Subcutaneous adipose tissue (tissue), 4 donors: ENCODE results near the gene YTHDC1. TPM values are rescaled to one million over a fixed set of nuclear protein-coding genes. Genes with fewer than 3 reads are reported as not detected.

Experiments used
- total RNA-seq, 4 donors: library from RNA; depleted of rRNA; stranded (reverse); fragments of >200 nt; gene quantifications; one replicate each; pipeline ENCODE4 v1.1.0, GENCODE V29; 2016
- TF ChIP-seq, protein P1 (sequence below): fragments of 450-650 bp; IDR thresholded peaks from one replicate; pipeline ENCODE4 v1.5.1; 2016; ENCODE audit warnings: low read depth, mild to moderate bottlenecking, control low read depth, antibody characterized with exemption, moderate library complexity

YTHDC1 gene
- total RNA-seq, 4 donors from 2014 or later = 58.8 to 80.3 (median 74.5) TPM

DNA sequence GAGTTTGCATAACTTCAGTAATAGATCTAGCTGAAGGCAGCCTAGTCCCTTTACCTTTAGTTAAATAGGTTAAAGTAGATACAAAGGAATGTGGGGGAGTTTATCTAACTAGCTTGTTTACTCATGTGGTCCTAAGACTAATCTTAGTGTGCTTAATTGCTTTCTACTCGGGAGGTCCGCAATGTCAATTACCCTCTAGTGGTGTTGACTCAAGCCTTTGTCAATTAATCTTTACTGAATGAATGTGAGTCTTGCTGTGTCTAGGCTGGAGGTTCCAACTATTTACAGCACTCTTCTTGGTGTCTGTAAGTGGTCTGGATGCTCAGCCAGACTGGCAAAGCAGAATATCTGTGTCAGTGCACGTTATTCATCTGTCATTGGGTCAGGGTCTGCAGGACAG, 17.9 kb upstream of the YTHDC1 start:
- TF ChIP-seq, protein P1, sequence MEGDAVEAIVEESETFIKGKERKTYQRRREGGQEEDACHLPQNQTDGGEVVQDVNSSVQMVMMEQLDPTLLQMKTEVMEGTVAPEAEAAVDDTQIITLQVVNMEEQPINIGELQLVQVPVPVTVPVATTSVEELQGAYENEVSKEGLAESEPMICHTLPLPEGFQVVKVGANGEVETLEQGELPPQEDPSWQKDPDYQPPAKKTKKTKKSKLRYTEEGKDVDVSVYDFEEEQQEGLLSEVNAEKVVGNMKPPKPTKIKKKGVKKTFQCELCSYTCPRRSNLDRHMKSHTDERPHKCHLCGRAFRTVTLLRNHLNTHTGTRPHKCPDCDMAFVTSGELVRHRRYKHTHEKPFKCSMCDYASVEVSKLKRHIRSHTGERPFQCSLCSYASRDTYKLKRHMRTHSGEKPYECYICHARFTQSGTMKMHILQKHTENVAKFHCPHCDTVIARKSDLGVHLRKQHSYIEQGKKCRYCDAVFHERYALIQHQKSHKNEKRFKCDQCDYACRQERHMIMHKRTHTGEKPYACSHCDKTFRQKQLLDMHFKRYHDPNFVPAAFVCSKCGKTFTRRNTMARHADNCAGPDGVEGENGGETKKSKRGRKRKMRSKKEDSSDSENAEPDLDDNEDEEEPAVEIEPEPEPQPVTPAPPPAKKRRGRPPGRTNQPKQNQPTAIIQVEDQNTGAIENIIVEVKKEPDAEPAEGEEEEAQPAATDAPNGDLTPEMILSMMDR = no peak

DNA sequence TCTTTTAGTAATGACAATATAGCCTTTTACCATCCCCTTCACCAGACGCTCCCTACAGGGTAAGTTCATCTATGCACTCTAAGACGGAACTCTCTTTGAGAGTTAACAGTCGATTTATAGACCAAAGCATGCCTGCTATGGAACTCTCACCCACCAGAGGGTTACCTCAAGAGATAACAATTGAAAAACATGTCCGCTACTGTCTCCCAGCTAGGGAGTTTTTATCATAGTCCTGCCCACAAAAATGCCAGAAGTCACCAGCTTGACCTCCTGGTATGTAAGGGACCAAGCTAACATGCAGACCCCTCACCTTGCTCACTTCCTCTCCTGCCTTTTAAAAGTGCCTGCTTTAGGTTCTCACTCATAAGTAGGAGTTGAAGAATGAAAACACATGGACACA, 16.7 kb upstream of the YTHDC1 start:
- TF ChIP-seq, protein P1 = no peak

DNA sequence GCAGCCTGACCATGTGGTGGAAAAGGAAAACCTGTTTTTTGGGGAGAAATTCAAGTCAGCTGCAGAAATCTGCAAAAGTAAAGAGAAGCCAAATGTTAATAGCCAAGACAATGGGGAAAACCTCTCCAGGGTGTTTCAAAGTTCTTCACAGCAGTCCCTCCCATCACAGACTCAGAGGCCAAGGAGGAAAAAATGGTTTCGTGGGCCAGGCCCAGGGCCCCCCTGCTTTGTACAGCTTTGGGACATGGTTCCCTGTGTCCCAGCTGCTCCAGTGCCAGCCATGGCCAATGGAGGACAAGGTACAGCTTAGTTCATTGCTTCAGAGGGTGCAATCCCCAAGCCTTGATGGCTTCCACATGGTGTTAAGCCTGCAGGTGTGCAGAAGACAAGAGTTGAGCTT, 15.2 kb upstream of the YTHDC1 start:
- TF ChIP-seq, protein P1 = no peak

DNA sequence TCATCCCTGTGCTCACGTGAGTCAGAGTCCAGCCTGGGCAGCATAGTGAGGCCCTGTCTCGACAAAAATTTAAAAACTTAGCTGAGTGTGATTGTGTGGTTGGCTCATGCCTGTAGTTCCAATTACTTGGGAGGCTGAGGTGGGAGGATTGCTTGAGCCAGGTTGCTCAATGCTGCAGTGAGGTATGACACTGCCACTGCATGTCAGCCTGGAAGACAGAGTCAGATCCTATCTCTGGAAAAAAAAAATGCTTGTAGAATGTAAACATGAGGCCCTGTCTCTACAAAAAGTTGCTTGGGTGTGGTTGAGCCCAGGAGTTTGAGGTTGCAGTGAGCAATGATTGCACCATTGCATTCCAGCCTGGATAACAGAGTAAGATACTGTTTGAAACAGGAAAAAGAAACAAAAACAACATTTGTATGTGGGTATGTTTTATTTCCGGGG, 11.3 kb upstream of the YTHDC1 start:
- TF ChIP-seq, protein P1 = no peak

DNA sequence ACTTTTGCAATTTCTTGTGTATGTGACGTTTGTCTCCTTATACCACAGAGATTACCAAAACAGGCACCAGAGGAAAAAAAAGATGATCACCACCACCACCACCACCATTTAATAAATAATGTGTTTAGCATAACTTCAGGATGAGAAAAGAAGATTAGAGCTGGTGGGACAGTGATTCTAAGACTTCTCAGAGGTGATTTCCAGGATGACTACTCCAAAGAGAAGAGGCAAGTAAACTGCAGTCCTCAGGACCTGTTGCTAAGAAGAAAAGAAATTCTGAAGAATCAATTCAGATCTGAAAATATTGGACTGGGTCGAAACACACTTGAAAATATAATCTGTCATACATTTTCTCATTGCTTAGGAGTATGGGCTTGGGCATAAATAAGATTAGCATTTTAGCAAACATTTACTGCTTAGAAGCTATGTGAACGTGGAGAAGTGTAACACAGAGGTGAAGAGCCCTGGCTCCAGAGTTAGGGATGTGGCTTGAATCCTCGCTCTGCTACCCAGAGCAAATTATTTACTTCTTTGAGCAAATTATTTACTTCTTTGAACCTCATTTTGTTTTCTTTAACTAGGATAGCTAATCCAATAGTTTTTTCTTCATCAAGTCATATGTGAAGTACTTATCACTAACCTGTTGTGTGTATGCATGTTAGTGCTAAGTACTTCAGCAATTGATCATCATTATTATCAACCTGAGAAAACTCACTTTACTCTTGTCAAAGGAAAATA, 10.5 kb upstream of the YTHDC1 start:
- TF ChIP-seq, protein P1 = no peak

DNA sequence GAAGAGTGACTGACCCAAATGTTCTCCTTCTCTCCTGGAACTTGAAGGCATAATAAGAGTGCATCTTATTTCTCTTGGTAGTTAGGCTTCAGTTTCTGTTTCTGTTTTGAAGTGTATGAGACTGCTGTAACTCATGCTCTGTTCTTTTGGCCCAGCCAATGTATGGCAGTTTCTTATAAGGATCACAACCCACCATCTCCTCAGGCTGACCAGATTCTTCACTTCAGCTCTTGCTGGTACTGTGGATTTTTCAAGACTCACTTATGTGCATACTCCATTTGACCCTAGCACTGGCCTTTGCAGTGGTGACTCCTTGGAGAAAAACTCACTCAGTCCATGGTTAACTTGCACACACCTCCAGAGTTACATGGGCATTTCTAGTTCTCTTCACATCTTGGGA, 9.6 kb upstream of the YTHDC1 start:
- TF ChIP-seq, protein P1 = no peak

DNA sequence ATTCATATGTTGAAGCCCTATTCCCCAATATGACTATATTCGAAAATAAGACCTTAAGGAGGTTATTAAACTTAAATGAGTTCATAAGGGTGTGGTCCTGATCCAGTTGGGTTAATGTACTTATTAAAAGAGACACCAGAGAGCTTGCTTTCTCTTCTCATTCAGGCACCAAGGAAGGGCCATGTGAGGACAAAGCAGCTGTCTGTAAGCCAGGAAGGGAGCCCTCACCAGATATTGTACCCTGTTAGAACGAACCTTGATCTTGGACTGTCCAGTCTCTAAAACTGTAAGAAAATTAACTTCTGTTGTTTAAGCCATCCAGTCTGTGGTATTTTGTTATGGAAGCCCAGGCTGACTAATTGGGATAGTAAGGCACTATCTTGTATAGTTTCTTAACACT, 9.1 kb upstream of the YTHDC1 start:
- TF ChIP-seq, protein P1 = no peak
